ENCODE measurements around the gene MX2.

DNA sequence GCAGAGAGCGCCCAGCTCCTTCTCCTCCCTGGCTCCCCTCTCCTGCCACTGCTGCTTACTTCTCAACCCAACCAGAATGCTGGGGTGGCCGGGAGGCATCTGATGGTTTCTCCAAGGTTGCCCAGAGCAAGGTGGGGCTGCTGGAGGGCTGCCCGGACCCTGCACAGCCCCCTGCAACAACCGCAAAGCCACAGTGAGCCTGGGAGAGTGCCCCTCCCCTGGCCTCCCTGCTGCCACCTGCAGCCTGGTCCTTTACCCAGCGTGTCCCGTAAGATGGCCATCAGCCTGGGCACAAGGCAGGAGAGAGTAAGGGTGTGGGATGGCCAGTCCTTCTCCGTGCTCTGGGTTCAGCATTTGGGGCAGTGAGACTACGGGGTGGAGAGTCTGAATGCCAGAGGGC is 17.0 kb downstream of the MX2 start:
- TF ChIP-seq, protein P1, sequence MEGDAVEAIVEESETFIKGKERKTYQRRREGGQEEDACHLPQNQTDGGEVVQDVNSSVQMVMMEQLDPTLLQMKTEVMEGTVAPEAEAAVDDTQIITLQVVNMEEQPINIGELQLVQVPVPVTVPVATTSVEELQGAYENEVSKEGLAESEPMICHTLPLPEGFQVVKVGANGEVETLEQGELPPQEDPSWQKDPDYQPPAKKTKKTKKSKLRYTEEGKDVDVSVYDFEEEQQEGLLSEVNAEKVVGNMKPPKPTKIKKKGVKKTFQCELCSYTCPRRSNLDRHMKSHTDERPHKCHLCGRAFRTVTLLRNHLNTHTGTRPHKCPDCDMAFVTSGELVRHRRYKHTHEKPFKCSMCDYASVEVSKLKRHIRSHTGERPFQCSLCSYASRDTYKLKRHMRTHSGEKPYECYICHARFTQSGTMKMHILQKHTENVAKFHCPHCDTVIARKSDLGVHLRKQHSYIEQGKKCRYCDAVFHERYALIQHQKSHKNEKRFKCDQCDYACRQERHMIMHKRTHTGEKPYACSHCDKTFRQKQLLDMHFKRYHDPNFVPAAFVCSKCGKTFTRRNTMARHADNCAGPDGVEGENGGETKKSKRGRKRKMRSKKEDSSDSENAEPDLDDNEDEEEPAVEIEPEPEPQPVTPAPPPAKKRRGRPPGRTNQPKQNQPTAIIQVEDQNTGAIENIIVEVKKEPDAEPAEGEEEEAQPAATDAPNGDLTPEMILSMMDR (IDR thresholded peaks at IDR 0.05): no peak
- TF ChIP-seq POLR2A (IDR thresholded peaks at IDR 0.05): no peak

Data from tibial nerve (tissue), 3 donors.